Endothelial cell of umbilical vein (primary cell): ENCODE measurements around the gene ADARB2. TPM values are rescaled to one million over a fixed set of nuclear protein-coding genes. Genes with fewer than 3 reads are reported as not detected.

Source experiments
- BruUV-seq: library from RNA; stranded (reverse); fragments of 400-500 nt; replicated peaks from 2 replicates; lab custom pipeline; 2021; lab: Mats Ljungman, UMichigan
- CTCF ChIA-PET: fragments of 300-600, 350-600 bp; sonication (Branson Sonifier 250); formaldehyde crosslinking; loops from one replicate; lab custom pipeline; 2021; ENCODE audit warnings: antibody characterized with exemption, inconsistent platforms; lab: Charles Lee
- POLR2A ChIA-PET: fragments of 300-600, 350-600 bp; sonication (Branson Sonifier 250); formaldehyde crosslinking; loops from one replicate; lab custom pipeline; 2021; ENCODE audit warnings: antibody characterized with exemption, inconsistent platforms; lab: Charles Lee
- DNase-seq: peaks from one replicate; pipeline ENCODE4 v3.0.0-alpha.2; 2011; ENCODE audit warnings: low read depth, low spot score
- FAIRE-seq: peaks from 2 replicates; lab custom pipeline; 2011; peaks lifted over from hg19 to GRCh38; lab: Jason Lieb, UNC
- H2AFZ ChIP-seq: 2 replicates; pipeline ENCODE4 v1.6.0; 2012; ENCODE audit warnings: low read depth, low read length, control low read depth, inconsistent platforms
- H3K27ac ChIP-seq: 2 replicates; pipeline ENCODE4 v1.5.1; 2011; ENCODE audit warnings: low read depth, mild to moderate bottlenecking, control low read depth, low read length, moderate library complexity; ENCODE audit not compliant: insufficient read depth
- H3K27me3 ChIP-seq, 2 experiments: 2 replicates each; pipeline versions ENCODE4 v1.6.0 to v1.6.1; 2011; ENCODE audit warnings: low read length in 2 of 2, mixed read lengths in 1 of 2; ENCODE audit not compliant: control insufficient read depth in 2 of 2, insufficient read depth in 2 of 2
- H3K36me3 ChIP-seq, 2 experiments: 2 replicates in 1 of 2; 3 replicates in 1 of 2; pipeline ENCODE4 v1.5.1; 2011; ENCODE audit warnings: low read length in 2 of 2, mild to moderate bottlenecking in 1 of 2, moderate library complexity in 1 of 2; ENCODE audit not compliant: control insufficient read depth in 2 of 2, insufficient read depth in 2 of 2; ENCODE audit errors: extremely low read depth in 1 of 2
- H3K4me1 ChIP-seq: 3 replicates; pipeline ENCODE4 v1.5.1; 2011; ENCODE audit warnings: mild to moderate bottlenecking, low read length; ENCODE audit not compliant: control insufficient read depth, insufficient read depth; ENCODE audit errors: extremely low read depth
- H3K4me2 ChIP-seq: 2 replicates; pipeline ENCODE4 v1.6.1; 2011; ENCODE audit warnings: low read length, control low read depth, mixed read lengths; ENCODE audit not compliant: insufficient read depth
- H3K4me3 ChIP-seq, 3 experiments: fragments of 200-600 bp in 1 of 3; sonication (generic), shearing (Covaris generic) in 1 of 3; replicated peaks in 1 of 3; 2 replicates each; pipeline ENCODE4 v1.5.1; 2011 to 2016; ENCODE audit warnings: control low read depth in 3 of 3, low read length in 3 of 3, mild to moderate bottlenecking in 2 of 3, inconsistent platforms in 1 of 3, low read depth in 1 of 3, moderate library complexity in 1 of 3; ENCODE audit not compliant: insufficient read depth in 1 of 3
- H3K79me2 ChIP-seq: 2 replicates; pipeline ENCODE4 v1.6.0; 2012; ENCODE audit warnings: low read length, inconsistent platforms; ENCODE audit not compliant: control insufficient read depth, insufficient read depth
- H3K9ac ChIP-seq: replicated peaks from 2 replicates; pipeline ENCODE3; 2011; ENCODE audit warnings: low read length, control low read depth; ENCODE audit not compliant: insufficient read depth; ENCODE audit errors: extremely low read depth
- H3K9me1 ChIP-seq: replicated peaks from 3 replicates; pipeline ENCODE4 v1.6.0; 2011; ENCODE audit warnings: mild to moderate bottlenecking, low read length; ENCODE audit not compliant: control insufficient read depth, insufficient read depth; ENCODE audit errors: extremely low read depth
- H3K9me3 ChIP-seq: replicated peaks from 2 replicates; pipeline ENCODE4 v1.5.1; 2012; ENCODE audit warnings: low read length, inconsistent platforms; ENCODE audit not compliant: control insufficient read depth, insufficient read depth
- H4K20me1 ChIP-seq: replicated peaks from 2 replicates; pipeline ENCODE3; 2011; ENCODE audit warnings: mild to moderate bottlenecking, low read length; ENCODE audit not compliant: control insufficient read depth, insufficient read depth; ENCODE audit errors: extremely low read depth
- EZH2 ChIP-seq: IDR thresholded peaks from 2 replicates; pipeline ENCODE4 v1.6.1; 2012; ENCODE audit warnings: borderline replicate concordance, low read depth, mild to moderate bottlenecking, moderate library complexity, low read length, inconsistent platforms; ENCODE audit not compliant: severe bottlenecking
- FOS ChIP-seq: IDR thresholded peaks from 2 replicates; pipeline ENCODE4 v1.6.1; 2011; ENCODE audit warnings: mild to moderate bottlenecking, low read length, moderate library complexity, borderline replicate concordance; ENCODE audit not compliant: insufficient read depth
- GATA2 ChIP-seq: IDR thresholded peaks from 2 replicates; pipeline ENCODE4 v1.7.0; 2011; ENCODE audit warnings: low read depth, mild to moderate bottlenecking, moderate library complexity, mixed read lengths, low read length; ENCODE audit not compliant: insufficient read length, insufficient read depth
- JUN ChIP-seq: IDR thresholded peaks from 2 replicates; pipeline ENCODE4 v1.6.1; 2011; ENCODE audit warnings: borderline replicate concordance, low read depth; ENCODE audit not compliant: insufficient read length, insufficient read depth
- MYC ChIP-seq: IDR thresholded peaks from one replicate; pipeline ENCODE4 v1.6.1; 2011; ENCODE audit warnings: mild to moderate bottlenecking, low read depth, low read length
- POLR2A ChIP-seq: IDR thresholded peaks from 2 replicates; pipeline ENCODE4 v1.6.1; 2012; ENCODE audit warnings: low read depth, mild to moderate bottlenecking, control low read depth, low read length
- POLR2AphosphoS5 ChIP-seq: IDR thresholded peaks from 2 replicates; pipeline ENCODE4 v1.6.1; 2012; ENCODE audit warnings: low read depth, mild to moderate bottlenecking, control low read depth, low read length, moderate library complexity; ENCODE audit not compliant: insufficient read depth
- dilution Hi-C: fragments of 300-500 bp; cut with MboI; formaldehyde crosslinking; loops from one replicate; pipeline ENCODE4 v1.15.0; 2019; ENCODE audit warnings: low sequenced_read_pairs; ENCODE audit not compliant: extremely low pct_ligation_motif_present
- intact Hi-C: fragments of 100-400 bp; cut with micrococcal nuclease; formaldehyde crosslinking; loops from one replicate; pipeline ENCODE4 v1.10.0; 2022
- polyA plus RNA-seq, 4 experiments: library from polyadenylated mRNA; depleted of rRNA in 3 of 4; stranded (reverse) in 3 of 4; unstranded in 1 of 4; fragments of >200 nt; gene quantifications; 2 replicates each; pipeline versions ENCODE4 v1.2.1 to v1.2.3, GENCODE V29; 2011 to 2012; ENCODE audit warnings: missing spikeins in 1 of 4
- total RNA-seq: library from RNA; stranded (reverse); gene quantifications from 2 replicates; pipeline ENCODE4 v1.2.3, GENCODE V29; 2021
- TF ChIP-seq, protein P1 (sequence below), 2 donors: IDR thresholded peaks; 1 replicate in 1 of 2; 2 replicates in 1 of 2; pipeline ENCODE4 v1.5.1; 2011; ENCODE audit warnings: low read length in 2 of 2, mild to moderate bottlenecking in 2 of 2, moderate library complexity in 2 of 2, control low read depth in 1 of 2, inconsistent platforms in 1 of 2, low read depth in 1 of 2; ENCODE audit not compliant: insufficient read depth in 1 of 2; ENCODE audit errors: extremely low read depth in 1 of 2
- TF ChIP-seq, protein P2 (sequence below): IDR thresholded peaks from 2 replicates; pipeline ENCODE4 v1.6.1; 2011; ENCODE audit not compliant: insufficient read depth, insufficient read length

Gene ADARB2
- total and polyA plus RNA-seq, 2 donors (not counting 3 experiments of a cell fraction or from before 2014, with no cell fraction given), result not detected

DNA sequence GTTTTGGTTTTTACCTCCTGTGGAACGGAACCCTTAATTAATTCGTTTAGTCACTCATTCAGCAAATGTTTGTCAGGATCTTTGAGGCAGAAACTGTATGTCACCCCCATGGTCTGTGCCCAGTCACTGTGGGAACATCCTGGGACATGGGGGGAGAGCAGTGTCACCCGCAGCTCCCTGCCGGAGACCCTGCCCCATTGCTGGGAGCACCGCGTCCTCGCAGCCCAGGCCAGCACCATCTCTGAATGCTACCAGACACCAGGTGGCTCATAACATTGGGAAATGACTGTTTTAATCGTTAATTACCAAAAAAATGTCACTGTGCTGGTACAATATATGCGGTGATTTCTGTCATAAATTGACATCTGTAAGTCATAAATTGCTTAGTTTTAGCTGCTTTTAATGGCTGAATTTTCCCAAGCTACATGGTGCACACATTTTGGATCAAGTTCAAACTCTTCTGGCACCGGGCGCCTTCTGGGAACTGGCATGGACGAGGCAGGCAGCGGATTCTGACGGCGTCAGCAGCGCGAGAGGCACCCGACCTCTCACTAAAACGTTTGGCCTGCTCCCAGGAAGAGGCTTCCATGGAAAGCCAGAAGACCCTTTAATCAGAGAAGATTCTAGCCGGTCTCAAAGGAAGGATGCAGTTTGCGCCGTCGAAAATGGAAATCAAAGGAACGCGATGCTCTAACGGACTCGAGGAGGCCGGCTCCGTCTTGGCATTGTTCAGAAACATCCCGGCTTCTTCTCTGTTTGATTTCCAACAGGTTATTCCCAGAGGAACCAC is 184.2 kb downstream of the ADARB2 start:
- H3K9me1 ChIP-seq, result no peaks in the 10 kb centered on the region
- H3K79me2 ChIP-seq, result no peaks in the 10 kb centered on the region
- no peak for DNase-seq
- no peaks in the 10 kb centered on the region for H3K4me1 ChIP-seq
- H3K9ac ChIP-seq, result no peak overlapping the region
- no peak overlapping the region for H3K4me2 ChIP-seq
- BruUV-seq, result no TSS peak
- H3K27me3 ChIP-seq, result no peaks in the 10 kb centered on the region
- dilution Hi-C loops, result no loop called here
- TF ChIP-seq EZH2 (no peak), POLR2A (no peak)
- H3K4me3 ChIP-seq, result no peak overlapping the region
- no peak overlapping the region for H2AFZ ChIP-seq
- intact Hi-C loops, result no loop called here
- FAIRE-seq, result no peak
- ChIA-PET POLR2A (no interaction called here), CTCF (no interaction called here)
- peaks cover 5% of the 10 kb centered on the region for H3K9me3 ChIP-seq
- no peak overlapping the region for H3K27ac ChIP-seq
- H3K36me3 ChIP-seq, result no peaks in the 10 kb centered on the region
- H4K20me1 ChIP-seq, result no peaks in the 10 kb centered on the region

DNA sequence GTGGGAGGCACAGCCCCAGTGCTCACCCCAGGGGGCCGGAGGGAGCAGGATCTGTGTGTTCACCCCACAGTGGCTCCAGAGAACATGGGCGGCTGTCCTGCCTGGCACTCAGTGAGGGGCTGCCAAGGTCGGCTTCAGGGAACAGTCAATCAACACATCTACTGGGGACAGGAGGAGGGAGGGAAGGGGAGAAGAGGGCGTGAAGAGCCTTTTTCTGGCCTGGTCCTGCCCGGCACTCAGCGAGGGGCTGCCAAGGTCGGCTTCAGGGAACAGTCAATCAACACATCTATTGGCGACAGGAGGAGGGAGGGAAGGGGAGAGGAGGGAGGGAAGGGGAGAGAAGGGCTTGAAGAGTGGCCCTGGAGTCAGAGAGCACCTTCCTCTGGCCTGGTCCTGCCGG is 184.9 kb downstream of the ADARB2 start:
- BruUV-seq, result no TSS peak
- H3K4me3 ChIP-seq, result no peak overlapping the region
- no peaks in the 10 kb centered on the region for H3K4me1 ChIP-seq
- no peaks in the 10 kb centered on the region for H3K79me2 ChIP-seq
- no peak overlapping the region for H3K4me2 ChIP-seq
- H3K36me3 ChIP-seq, result no peaks in the 10 kb centered on the region
- dilution Hi-C loops (no loop called here), intact Hi-C loops (no loop called here)
- no peaks in the 10 kb centered on the region for H4K20me1 ChIP-seq
- H3K9ac ChIP-seq, result no peak overlapping the region
- H3K9me1 ChIP-seq, result no peaks in the 10 kb centered on the region
- ChIA-PET POLR2A (no interaction called here), CTCF (no interaction called here)
- no peaks in the 10 kb centered on the region for H3K27me3 ChIP-seq
- no peak overlapping the region for H2AFZ ChIP-seq
- FAIRE-seq (no peak), DNase-seq (no peak)
- no peak overlapping the region for H3K27ac ChIP-seq
- peaks cover 5% of the 10 kb centered on the region for H3K9me3 ChIP-seq
- TF ChIP-seq FOS, result no peak
- TF ChIP-seq, protein P1, sequence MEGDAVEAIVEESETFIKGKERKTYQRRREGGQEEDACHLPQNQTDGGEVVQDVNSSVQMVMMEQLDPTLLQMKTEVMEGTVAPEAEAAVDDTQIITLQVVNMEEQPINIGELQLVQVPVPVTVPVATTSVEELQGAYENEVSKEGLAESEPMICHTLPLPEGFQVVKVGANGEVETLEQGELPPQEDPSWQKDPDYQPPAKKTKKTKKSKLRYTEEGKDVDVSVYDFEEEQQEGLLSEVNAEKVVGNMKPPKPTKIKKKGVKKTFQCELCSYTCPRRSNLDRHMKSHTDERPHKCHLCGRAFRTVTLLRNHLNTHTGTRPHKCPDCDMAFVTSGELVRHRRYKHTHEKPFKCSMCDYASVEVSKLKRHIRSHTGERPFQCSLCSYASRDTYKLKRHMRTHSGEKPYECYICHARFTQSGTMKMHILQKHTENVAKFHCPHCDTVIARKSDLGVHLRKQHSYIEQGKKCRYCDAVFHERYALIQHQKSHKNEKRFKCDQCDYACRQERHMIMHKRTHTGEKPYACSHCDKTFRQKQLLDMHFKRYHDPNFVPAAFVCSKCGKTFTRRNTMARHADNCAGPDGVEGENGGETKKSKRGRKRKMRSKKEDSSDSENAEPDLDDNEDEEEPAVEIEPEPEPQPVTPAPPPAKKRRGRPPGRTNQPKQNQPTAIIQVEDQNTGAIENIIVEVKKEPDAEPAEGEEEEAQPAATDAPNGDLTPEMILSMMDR (IDR thresholded peaks at IDR 0.05; ENCODE audit: extremely low read depth in 1 of 2, insufficient read depth in 1 of 2, low read depth in 1 of 2, low read length in 2 of 2), result no peak
- no peak for TF ChIP-seq JUN
- no peak for TF ChIP-seq POLR2AphosphoS5
- TF ChIP-seq POLR2A, result no peak
- TF ChIP-seq MYC, result no peak
- TF ChIP-seq, protein P2, sequence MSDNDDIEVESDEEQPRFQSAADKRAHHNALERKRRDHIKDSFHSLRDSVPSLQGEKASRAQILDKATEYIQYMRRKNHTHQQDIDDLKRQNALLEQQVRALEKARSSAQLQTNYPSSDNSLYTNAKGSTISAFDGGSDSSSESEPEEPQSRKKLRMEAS, result no peak
- no peak for TF ChIP-seq EZH2
- no peak for TF ChIP-seq GATA2
